Activated T-helper 17 cell treated with anti-CD3 and anti-CD28 coated beads, Interleukin-2, amount 50 U/mL, for 72 hours (primary cell): Measurements from ENCODE around the gene SYT1. TPM values are rescaled to one million over a fixed set of nuclear protein-coding genes. Genes with fewer than 3 reads are reported as not detected.

Experiments used
- ATAC-seq: fragments of 150-1000 bp; cut with Tn5 transposase; replicated peaks from 2 replicates; pipeline ENCODE4 v1.10.0; 2021; ENCODE audit warnings: mild to moderate bottlenecking, moderate library complexity
- H3K27ac Mint-ChIP-seq: one replicate; pipeline ENCODE4 v1.8.0; 2022; ENCODE audit warnings: mixed read lengths
- H3K27me3 Mint-ChIP-seq: one replicate; pipeline ENCODE4 v1.8.0; 2022; ENCODE audit warnings: mixed read lengths
- H3K36me3 Mint-ChIP-seq: one replicate; pipeline ENCODE4 v1.8.0; 2022; ENCODE audit warnings: low read depth, mild to moderate bottlenecking, mixed read lengths
- H3K4me1 Mint-ChIP-seq: one replicate; pipeline ENCODE4 v1.8.0; 2022; ENCODE audit warnings: mixed read lengths
- H3K4me3 Mint-ChIP-seq: one replicate; pipeline ENCODE4 v1.8.0; 2022; ENCODE audit warnings: mild to moderate bottlenecking, mixed read lengths
- H3K9me3 Mint-ChIP-seq: one replicate; pipeline ENCODE4 v1.8.0; 2022; ENCODE audit warnings: mixed read lengths
- total RNA-seq, 2 donors: library from RNA; stranded (reverse); gene quantifications; one replicate each; pipeline ENCODE4 v1.2.3, GENCODE V29; 2022

Gene SYT1
- total RNA-seq, 2 donors from 2014 or later = not detected

DNA sequence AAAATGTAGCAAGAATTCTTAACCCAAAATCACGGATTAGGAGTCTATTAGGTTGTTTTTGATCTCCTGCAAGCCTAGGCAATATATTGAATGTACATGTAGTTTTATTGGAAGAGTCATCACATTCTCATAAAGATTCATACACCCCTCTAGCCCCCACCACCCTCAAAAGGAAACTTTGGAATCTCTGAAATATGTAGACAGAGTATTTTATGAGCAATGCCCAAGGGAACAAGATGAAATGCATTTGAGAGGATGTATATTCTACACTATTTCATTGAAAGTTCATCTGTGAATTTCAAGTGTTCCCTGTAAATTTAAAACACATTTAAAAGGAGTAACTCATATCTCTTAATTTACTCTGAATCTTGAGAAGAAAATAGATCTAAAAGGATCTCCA lies 103.7 kb downstream of the SYT1 start:
- no peak for ATAC-seq
- no peak overlapping the region for H3K4me3 Mint-ChIP-seq
- H3K9me3 Mint-ChIP-seq = peaks cover 20% of the 10 kb centered on the region
- H3K27ac Mint-ChIP-seq = no peak overlapping the region
- H3K36me3 Mint-ChIP-seq = no peaks in the 10 kb centered on the region
- H3K27me3 Mint-ChIP-seq = no peaks in the 10 kb centered on the region
- H3K4me1 Mint-ChIP-seq = no peaks in the 10 kb centered on the region

DNA sequence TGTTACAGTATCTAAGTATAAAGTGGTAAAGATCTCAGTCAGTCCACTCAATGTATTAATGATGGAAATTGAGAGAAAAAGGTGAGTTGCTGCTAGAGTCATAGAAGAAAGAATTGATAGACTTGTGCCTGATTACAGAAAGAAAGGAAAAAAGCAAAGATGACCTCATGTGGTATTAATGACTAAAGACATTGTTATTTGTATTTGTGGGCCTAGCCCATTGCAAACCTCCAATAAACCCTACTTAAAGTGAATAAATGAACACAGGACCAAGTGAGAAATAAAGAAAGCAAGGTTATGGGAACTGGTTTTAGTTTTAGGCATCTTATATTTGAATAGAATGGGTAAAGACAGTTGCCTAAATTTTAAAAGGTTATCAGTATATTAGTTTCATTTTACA lies 105.5 kb downstream of the SYT1 start:
- Mint-ChIP-seq H3K9me3 (peaks cover 28% of the 10 kb centered on the region), H3K27me3 (no peaks in the 10 kb centered on the region), H3K36me3 (no peaks in the 10 kb centered on the region), H3K27ac (no peak overlapping the region), H3K4me3 (no peak overlapping the region), H3K4me1 (no peaks in the 10 kb centered on the region)
- no peak for ATAC-seq

DNA sequence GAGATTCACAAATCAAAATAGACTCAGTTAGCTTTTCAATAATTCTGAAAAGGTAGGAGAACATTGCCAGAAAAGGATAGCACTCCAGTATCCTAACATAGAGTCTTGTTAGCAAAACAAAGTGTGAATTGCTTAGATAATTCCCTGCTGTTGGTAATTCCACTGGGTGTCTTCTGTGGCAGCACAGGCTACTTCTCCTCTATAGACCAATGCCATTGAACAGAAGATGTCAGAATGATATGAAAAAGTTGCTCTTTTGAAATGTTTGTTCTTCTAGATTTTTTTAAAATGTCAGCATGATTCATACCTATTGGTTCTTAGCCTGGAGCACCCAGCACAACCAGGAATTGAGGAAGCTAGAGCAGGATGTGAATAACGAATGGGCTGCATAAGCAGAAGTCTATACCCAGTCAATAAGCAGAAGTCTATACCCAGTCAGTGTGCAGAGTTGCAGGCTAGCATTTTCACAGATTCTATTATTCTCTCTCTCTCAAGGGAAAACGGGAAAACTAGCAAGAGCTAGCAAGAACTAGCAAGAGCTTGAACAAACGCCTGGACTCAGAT lies 112.8 kb downstream of the SYT1 start:
- H3K9me3 Mint-ChIP-seq = peaks cover 9% of the 10 kb centered on the region
- no peak for ATAC-seq
- no peaks in the 10 kb centered on the region for H3K36me3 Mint-ChIP-seq
- H3K27me3 Mint-ChIP-seq = no peaks in the 10 kb centered on the region
- H3K4me3 Mint-ChIP-seq = no peak overlapping the region
- H3K4me1 Mint-ChIP-seq = no peaks in the 10 kb centered on the region
- H3K27ac Mint-ChIP-seq = no peak overlapping the region

DNA sequence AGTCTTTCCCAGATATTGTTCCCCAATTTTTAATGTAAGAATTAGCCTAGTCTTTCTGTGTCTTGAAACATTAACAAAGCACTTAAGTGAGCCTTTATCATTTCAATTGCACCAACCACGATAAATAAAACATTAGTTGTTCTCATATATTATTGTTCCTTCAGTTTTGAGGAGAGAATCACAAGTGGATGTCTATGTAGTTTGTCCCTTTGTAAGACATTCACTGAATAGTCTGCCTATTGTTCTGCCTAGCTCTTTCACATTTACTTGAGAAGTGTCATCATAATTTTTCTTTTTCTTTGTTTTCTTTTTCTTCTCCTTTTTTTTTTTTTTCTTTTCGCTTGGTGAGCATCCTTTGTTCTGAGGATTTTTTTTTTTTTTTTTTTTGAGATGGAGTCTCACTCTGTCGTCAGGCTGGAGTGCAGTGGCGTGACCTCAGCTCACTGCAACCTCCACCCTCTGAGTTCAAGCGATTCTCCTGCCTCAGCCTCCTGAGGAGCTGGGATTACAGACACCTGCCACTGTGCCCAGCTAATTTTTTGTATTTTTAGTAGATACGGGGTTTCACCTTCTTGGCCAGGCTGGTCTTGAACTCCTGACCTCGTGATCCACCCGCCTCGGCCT lies 129.7 kb downstream of the SYT1 start:
- H3K4me3 Mint-ChIP-seq = no peak overlapping the region
- peaks cover 6% of the 10 kb centered on the region for H3K9me3 Mint-ChIP-seq
- no peak overlapping the region for H3K27ac Mint-ChIP-seq
- no peaks in the 10 kb centered on the region for H3K27me3 Mint-ChIP-seq
- ATAC-seq = no peak
- H3K36me3 Mint-ChIP-seq = no peaks in the 10 kb centered on the region
- no peaks in the 10 kb centered on the region for H3K4me1 Mint-ChIP-seq

DNA sequence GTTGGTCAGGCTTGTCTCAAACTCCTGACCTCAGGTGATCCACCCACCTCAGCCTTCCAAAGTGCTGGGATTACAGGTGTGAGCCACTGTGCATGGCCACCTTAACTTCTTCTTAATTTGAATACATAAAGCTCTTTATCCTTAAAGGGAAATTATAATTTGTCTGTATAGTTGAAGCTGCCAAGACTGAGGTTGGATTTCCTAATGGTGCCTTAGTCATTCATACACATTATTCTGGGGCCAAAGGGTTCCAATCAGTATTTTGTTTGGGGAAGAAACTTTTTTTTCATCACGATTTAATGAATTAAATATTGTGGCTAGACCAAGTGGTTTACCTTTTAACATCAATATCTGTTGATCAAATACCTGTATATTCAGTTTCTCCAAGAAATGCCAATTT lies 135.9 kb downstream of the SYT1 start:
- no peak for ATAC-seq
- Mint-ChIP-seq H3K4me1 (no peaks in the 10 kb centered on the region), H3K4me3 (no peak overlapping the region), H3K27me3 (no peaks in the 10 kb centered on the region), H3K36me3 (no peaks in the 10 kb centered on the region), H3K9me3 (peaks cover 6% of the 10 kb centered on the region), H3K27ac (no peak overlapping the region)

DNA sequence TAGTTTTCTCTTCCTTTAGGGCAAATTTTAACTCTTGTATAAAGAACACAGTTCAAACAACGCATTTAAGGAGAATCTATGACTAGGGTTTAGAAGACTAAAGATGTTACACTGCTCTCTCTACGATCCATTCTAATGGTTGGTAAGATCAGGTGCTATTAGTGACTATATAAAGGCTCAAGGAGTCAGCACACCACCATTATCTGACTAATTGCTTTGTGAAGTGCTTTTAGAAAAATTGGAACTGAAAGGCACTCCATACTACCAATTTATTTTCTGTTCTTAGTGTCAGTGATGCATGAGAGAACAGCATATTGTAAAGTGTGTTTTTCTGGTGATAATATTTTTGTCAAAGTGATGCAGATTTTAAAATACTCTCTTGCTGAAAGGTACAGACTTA lies 136.8 kb downstream of the SYT1 start:
- H3K4me3 Mint-ChIP-seq = no peak overlapping the region

DNA sequence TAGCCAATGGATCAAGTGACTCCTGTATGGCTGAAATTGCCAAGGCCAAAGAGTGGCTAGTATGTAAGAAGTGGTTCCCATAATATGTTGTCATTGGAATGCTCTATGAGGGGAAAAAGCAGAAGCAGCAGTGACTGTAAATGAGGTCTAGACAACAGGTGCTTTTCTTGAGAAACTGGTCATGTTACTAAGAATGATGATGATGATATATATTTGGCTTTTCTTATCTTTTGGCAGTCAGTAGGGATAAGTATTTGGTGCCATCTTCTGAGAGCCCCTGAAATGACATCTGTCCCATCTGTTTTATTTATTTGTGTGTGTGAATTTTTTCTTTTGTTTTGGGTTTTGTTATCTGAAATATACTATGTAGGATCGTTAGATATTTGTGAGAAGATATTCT lies 141.7 kb downstream of the SYT1 start:
- no peak overlapping the region for H3K4me3 Mint-ChIP-seq
- H3K4me1 Mint-ChIP-seq = no peaks in the 10 kb centered on the region
- no peaks in the 10 kb centered on the region for H3K36me3 Mint-ChIP-seq
- peaks cover 16% of the 10 kb centered on the region for H3K9me3 Mint-ChIP-seq
- ATAC-seq = no peak
- no peak overlapping the region for H3K27ac Mint-ChIP-seq
- H3K27me3 Mint-ChIP-seq = no peaks in the 10 kb centered on the region

More for the DNA sequence above, 136.8 kb downstream of the SYT1 start:
- Mint-ChIP-seq H3K27ac (no peak overlapping the region), H3K36me3 (no peaks in the 10 kb centered on the region), H3K27me3 (no peaks in the 10 kb centered on the region), H3K4me1 (no peaks in the 10 kb centered on the region), H3K9me3 (peaks cover 9% of the 10 kb centered on the region)
- ATAC-seq = no peak

DNA sequence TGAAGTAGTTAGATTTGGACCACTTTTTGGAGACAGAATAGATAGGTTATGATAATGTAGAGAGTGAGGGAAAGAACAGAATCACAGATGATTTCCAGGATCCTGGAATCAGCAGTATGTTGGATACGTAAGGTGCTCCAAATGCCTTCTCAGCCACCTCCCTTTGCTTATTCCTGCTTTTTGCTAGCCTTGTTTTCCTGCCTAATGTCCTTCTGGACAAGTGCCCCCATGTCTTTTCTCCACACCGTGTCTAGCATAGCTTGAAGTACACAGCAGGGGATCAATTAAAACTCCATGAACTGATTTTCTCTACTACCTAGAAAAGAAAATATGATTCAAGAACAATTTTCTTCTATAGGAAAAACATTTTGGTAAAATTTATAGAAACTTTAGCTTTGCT lies 144.0 kb downstream of the SYT1 start:
- Mint-ChIP-seq H3K27ac (no peak overlapping the region), H3K4me1 (no peaks in the 10 kb centered on the region), H3K27me3 (no peaks in the 10 kb centered on the region), H3K9me3 (peaks cover 23% of the 10 kb centered on the region), H3K36me3 (no peaks in the 10 kb centered on the region), H3K4me3 (no peak overlapping the region)
- ATAC-seq = no peak

DNA sequence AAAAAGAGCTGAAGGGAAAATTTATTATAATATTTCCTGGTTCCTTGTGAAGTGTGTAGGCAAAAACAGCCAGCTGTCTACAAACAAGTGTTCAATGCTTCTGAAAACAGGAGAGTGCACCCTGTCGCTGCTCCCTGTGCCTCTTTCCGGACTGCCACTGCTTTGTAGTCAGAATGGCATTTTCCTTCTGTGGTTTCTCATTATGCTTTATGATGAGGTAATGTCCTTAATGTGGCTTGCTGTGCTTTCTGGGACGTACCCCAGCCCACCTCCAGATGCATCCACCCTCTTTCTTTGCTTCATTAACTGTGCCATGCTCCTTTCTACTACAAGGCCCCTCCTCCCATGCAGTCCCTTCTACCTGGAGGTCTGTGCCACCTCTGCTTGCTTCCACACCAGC lies 148.1 kb downstream of the SYT1 start:
- no peaks in the 10 kb centered on the region for H3K4me1 Mint-ChIP-seq

DNA sequence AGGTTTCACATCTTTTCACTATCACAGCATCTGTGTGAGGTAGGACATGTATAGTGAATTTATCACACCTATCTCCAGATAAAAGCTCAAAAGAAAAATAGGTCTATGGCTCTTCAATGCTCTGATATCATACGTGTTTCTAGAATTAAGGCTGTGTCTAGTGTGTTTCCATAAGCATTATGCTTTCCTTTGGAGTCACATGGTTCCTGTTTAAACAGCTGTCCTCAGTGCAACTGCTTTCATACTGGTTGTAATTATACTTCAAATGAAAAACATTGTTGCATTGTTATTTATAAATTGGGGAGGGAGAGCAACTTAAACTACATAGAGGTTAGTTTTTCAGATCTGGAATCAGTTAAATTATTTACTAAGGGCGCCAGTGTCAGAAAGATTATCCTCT lies 151.6 kb downstream of the SYT1 start:
- no peaks in the 10 kb centered on the region for H3K27me3 Mint-ChIP-seq
- ATAC-seq = no peak
- H3K4me3 Mint-ChIP-seq = no peak overlapping the region
- no peak overlapping the region for H3K27ac Mint-ChIP-seq
- H3K9me3 Mint-ChIP-seq = peaks cover 16% of the 10 kb centered on the region
- H3K36me3 Mint-ChIP-seq = no peaks in the 10 kb centered on the region
- no peaks in the 10 kb centered on the region for H3K4me1 Mint-ChIP-seq

More for the DNA sequence above, 148.1 kb downstream of the SYT1 start:
- no peaks in the 10 kb centered on the region for H3K27me3 Mint-ChIP-seq
- H3K36me3 Mint-ChIP-seq = no peaks in the 10 kb centered on the region
- H3K4me3 Mint-ChIP-seq = no peak overlapping the region
- H3K27ac Mint-ChIP-seq = no peak overlapping the region
- peaks cover 23% of the 10 kb centered on the region for H3K9me3 Mint-ChIP-seq
- ATAC-seq = no peak

DNA sequence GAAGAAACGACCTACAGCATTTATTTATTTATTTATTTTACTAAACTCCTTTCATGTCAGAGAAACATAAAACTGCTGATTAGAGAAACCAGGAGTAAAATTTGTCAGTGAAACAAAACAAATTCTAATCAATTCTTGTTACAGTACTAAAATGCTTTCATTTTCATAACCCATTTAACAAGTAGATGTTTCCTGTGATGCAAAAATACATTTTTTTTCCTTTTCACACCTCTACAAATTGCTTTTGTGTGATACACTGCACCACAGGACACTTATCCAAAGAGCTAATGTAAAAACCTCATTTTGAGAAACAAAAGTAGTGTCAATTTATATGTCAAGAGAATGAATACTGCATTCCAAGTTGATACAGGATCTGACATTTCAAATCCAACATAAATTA lies 155.1 kb downstream of the SYT1 start:
- Mint-ChIP-seq H3K36me3 (no peaks in the 10 kb centered on the region), H3K27me3 (no peaks in the 10 kb centered on the region), H3K9me3 (peaks cover 13% of the 10 kb centered on the region), H3K4me1 (no peaks in the 10 kb centered on the region), H3K4me3 (no peak overlapping the region), H3K27ac (no peak overlapping the region)
- no peak for ATAC-seq

DNA sequence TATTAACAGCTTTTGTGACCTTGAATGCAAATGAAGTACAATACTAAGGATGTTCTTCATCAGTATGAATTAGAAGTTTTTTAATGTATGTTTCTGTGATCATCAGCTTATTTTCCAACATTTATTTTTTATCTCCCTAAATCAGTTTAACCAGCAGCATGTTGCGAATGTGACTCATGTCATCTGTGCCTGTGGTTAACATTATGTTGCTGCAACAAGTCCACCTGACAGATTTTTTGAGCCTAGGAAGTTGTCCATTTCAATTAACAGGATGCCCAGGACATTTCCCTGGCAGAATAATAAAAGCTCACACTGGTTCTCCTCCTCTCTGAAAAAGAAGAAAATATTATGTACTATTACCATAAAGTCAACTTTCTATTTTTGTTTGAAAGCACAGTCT lies 155.5 kb downstream of the SYT1 start:
- no peak for ATAC-seq
- no peaks in the 10 kb centered on the region for H3K36me3 Mint-ChIP-seq
- no peak overlapping the region for H3K4me3 Mint-ChIP-seq
- H3K27ac Mint-ChIP-seq = no peak overlapping the region
- H3K9me3 Mint-ChIP-seq = peaks cover 13% of the 10 kb centered on the region
- H3K27me3 Mint-ChIP-seq = no peaks in the 10 kb centered on the region
- H3K4me1 Mint-ChIP-seq = no peaks in the 10 kb centered on the region

DNA sequence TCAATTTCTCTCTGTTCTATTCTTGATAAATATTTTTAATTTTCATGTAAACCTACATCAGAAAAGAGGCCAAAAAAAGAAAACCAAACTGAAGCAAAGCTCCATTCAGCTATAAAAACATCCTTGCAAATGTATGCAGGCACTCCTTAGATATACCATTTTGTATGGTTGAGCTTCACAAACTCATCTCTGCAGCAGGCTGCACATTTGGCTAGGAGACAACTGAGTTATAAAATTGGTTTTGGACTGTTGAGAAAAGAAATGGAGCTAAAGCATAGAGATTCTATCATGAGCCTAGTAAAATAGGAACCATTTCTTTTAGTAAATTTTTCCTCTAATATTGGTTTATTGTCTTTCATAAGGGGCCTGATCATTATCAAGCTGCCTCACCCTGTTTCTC lies 156.4 kb downstream of the SYT1 start:
- H3K4me3 Mint-ChIP-seq = no peak overlapping the region
- H3K27ac Mint-ChIP-seq = no peak overlapping the region
- H3K27me3 Mint-ChIP-seq = no peaks in the 10 kb centered on the region
- no peaks in the 10 kb centered on the region for H3K4me1 Mint-ChIP-seq
- H3K9me3 Mint-ChIP-seq = peaks cover 13% of the 10 kb centered on the region
- no peaks in the 10 kb centered on the region for H3K36me3 Mint-ChIP-seq
- ATAC-seq = no peak

DNA sequence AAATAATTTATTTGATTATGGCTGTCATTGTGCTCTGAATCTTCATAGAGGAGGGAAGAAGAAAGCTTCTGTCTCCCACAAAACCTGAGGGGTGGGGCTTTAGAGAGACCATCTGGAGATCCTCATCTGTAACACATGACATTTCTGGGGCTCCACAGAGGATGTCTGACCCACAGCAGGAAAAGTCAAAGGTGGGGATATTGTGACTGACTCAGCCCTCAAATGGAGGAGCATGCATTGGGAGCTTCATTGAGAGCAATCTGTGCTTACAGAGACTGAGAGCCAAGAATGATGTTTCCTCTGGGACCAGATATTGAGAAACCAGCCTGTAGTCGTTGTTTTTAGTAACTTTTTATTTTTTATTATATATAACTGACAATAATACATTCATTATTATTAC lies 158.7 kb downstream of the SYT1 start:
- Mint-ChIP-seq H3K9me3 (peaks cover 4% of the 10 kb centered on the region), H3K4me1 (no peaks in the 10 kb centered on the region), H3K27ac (no peak overlapping the region), H3K27me3 (no peaks in the 10 kb centered on the region), H3K36me3 (no peaks in the 10 kb centered on the region), H3K4me3 (no peak overlapping the region)
- no peak for ATAC-seq

DNA sequence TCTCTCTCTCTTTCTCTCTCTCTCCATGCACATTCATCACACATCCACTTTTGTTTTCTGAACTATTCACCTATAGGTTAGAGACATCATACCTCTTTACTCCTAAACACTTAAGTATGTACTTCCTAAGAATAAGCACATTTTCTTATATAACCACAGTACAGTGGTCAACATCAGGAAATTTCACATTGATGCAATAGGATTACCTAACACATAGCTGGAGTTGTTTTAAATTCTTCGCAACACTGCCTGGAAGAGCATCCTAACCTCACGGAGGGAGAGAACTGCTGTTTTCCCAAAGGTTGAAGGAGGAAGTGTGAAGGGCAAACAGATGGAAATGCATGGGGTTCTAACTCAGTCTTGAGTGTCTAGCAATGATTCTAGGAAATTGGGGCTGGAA lies 159.2 kb downstream of the SYT1 start:
- H3K36me3 Mint-ChIP-seq = no peaks in the 10 kb centered on the region

DNA sequence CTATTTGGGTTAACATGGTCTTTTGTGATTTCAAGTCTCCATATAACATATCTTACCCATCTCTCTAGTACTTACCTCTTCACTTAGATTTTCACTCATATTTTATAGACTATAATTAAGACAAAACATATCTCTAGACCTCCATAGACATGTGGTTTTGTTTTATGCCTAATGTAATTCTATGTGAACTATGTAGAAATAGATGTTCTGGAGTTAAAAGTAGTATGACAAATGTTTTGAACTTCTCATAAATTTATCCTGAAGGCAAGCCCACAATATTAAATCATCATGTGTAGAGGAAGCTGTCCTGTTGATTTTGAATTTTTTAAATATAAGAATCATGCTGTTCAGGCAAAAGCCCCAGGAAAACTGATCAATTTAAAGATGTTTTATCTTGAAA lies 169.2 kb downstream of the SYT1 start:
- H3K4me1 Mint-ChIP-seq = no peaks in the 10 kb centered on the region
- H3K27me3 Mint-ChIP-seq = no peaks in the 10 kb centered on the region
- no peak overlapping the region for H3K27ac Mint-ChIP-seq
- no peaks in the 10 kb centered on the region for H3K36me3 Mint-ChIP-seq
- no peak for ATAC-seq
- peaks cover 8% of the 10 kb centered on the region for H3K9me3 Mint-ChIP-seq
- H3K4me3 Mint-ChIP-seq = no peak overlapping the region

More for the DNA sequence above, 159.2 kb downstream of the SYT1 start:
- no peak overlapping the region for H3K27ac Mint-ChIP-seq
- no peaks in the 10 kb centered on the region for H3K27me3 Mint-ChIP-seq
- H3K4me1 Mint-ChIP-seq = no peaks in the 10 kb centered on the region
- no peak for ATAC-seq
- peaks cover 4% of the 10 kb centered on the region for H3K9me3 Mint-ChIP-seq
- H3K4me3 Mint-ChIP-seq = no peak overlapping the region
